ENCODE results near the gene SIPA1. TPM values are rescaled to one million over a fixed set of nuclear protein-coding genes. Genes with fewer than 3 reads are reported as not detected.

SIPA1 gene
- total and polyA plus RNA-seq, 2 of the 13 experiments (the other 11 are each of a cell fraction or from before 2014, with no cell fraction given), result 5.8 to 7.7 TPM

DNA sequence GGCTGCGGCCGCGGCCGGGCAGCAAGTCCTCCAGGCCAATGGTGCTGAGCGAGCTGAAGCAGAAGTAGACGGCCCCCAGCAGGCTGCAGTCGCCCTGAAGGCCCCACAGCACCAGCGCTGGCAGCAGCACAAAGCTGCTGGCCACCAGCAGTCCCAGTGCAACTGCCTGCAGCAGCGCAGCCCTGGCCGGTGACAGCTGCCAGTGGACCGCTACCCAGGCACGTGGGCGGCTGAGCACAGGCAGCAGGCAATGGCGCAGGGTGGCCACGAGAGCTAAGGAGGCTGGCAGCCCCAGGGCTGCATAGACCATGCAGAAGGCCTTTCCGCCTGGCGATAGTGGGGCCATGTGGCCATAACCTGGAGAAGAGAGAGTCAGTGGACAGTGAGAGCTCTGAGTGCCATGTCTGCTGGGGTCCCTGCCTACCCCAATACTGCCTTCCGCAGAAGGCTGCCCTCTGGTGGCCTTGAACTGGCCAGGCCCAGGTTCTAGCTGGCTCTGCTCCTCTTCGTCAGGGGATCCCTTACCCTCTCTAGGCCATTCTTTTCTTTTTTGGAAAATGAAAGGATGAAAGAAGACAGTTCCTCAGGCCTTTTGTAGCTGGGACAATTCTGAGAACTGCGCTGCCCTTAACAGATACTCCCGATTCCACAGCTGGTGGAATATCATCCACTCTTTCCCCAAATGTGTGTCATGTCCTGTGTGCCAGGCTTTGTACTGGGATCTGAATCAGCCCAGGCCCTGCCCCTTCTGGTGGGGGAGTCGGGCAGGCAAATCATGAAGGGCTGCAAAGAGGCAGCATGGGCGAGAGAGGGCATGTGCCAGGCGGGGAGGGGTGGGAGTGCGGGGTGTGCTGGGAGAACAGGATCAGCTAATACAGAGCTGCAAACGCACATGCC is 44.1 kb upstream of the SIPA1 start (continued):
- TF ChIP-seq REL (CRISPR knock-in tag; conservative IDR thresholded peaks at IDR 0.05) (no peak), ZNF101 (CRISPR knock-in tag; IDR thresholded peaks at IDR 0.05; ENCODE audit: borderline replicate concordance, low read depth) (no peak), ZNF33B (CRISPR knock-in tag; IDR thresholded peaks at IDR 0.05) (no peak), SP5 (CRISPR knock-in tag; IDR thresholded peaks at IDR 0.05; ENCODE audit: borderline replicate concordance, low read depth) (no peak), HIVEP1 (CRISPR knock-in tag; IDR thresholded peaks at IDR 0.05) (no peak), FOSL2 (CRISPR knock-in tag; IDR thresholded peaks at IDR 0.05) (peak; percentile 17; the same call in 1 of the 2 replicates), MTA3 (CRISPR knock-in tag; IDR thresholded peaks at IDR 0.05) (no peak), ZNF775 (CRISPR knock-in tag; IDR thresholded peaks at IDR 0.05; ENCODE audit: borderline replicate concordance) (no peak), STAG1 (CRISPR knock-in tag; IDR thresholded peaks at IDR 0.05) (peak; percentile 52), ASH2L (IDR thresholded peaks at IDR 0.05; ENCODE audit: insufficient read length, low read depth, low read length) (no peak), AKAP8 (CRISPR knock-in tag; IDR thresholded peaks at IDR 0.05) (no peak), ZBTB7B (CRISPR knock-in tag; IDR thresholded peaks at IDR 0.05) (no peak), ZNF768 (CRISPR knock-in tag; IDR thresholded peaks at IDR 0.05) (no peak), MAFK (conservative IDR thresholded peaks at IDR 0.05 in 1 of 2, IDR thresholded peaks at IDR 0.05 in 1 of 2; ENCODE audit: low read length in 2 of 2) (no peak), ZNF558 (CRISPR knock-in tag; IDR thresholded peaks at IDR 0.05; ENCODE audit: borderline replicate concordance) (no peak)
- TF ChIP-seq, protein P1, sequence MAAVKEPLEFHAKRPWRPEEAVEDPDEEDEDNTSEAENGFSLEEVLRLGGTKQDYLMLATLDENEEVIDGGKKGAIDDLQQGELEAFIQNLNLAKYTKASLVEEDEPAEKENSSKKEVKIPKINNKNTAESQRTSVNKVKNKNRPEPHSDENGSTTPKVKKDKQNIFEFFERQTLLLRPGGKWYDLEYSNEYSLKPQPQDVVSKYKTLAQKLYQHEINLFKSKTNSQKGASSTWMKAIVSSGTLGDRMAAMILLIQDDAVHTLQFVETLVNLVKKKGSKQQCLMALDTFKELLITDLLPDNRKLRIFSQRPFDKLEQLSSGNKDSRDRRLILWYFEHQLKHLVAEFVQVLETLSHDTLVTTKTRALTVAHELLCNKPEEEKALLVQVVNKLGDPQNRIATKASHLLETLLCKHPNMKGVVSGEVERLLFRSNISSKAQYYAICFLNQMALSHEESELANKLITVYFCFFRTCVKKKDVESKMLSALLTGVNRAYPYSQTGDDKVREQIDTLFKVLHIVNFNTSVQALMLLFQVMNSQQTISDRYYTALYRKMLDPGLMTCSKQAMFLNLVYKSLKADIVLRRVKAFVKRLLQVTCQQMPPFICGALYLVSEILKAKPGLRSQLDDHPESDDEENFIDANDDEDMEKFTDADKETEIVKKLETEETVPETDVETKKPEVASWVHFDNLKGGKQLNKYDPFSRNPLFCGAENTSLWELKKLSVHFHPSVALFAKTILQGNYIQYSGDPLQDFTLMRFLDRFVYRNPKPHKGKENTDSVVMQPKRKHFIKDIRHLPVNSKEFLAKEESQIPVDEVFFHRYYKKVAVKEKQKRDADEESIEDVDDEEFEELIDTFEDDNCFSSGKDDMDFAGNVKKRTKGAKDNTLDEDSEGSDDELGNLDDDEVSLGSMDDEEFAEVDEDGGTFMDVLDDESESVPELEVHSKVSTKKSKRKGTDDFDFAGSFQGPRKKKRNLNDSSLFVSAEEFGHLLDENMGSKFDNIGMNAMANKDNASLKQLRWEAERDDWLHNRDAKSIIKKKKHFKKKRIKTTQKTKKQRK (IDR thresholded peaks at IDR 0.05; ENCODE audit: low read length), result no peak
- TF ChIP-seq, protein P2, sequence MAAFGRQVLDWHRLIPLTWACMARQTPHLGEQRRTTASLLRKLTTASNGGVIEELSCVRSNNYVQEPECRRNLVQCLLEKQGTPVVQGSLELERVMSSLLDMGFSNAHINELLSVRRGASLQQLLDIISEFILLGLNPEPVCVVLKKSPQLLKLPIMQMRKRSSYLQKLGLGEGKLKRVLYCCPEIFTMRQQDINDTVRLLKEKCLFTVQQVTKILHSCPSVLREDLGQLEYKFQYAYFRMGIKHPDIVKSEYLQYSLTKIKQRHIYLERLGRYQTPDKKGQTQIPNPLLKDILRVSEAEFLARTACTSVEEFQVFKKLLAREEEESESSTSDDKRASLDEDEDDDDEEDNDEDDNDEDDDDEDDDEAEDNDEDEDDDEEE (CRISPR knock-in tag; IDR thresholded peaks at IDR 0.05), result no peak
- TF ChIP-seq, protein P3, sequence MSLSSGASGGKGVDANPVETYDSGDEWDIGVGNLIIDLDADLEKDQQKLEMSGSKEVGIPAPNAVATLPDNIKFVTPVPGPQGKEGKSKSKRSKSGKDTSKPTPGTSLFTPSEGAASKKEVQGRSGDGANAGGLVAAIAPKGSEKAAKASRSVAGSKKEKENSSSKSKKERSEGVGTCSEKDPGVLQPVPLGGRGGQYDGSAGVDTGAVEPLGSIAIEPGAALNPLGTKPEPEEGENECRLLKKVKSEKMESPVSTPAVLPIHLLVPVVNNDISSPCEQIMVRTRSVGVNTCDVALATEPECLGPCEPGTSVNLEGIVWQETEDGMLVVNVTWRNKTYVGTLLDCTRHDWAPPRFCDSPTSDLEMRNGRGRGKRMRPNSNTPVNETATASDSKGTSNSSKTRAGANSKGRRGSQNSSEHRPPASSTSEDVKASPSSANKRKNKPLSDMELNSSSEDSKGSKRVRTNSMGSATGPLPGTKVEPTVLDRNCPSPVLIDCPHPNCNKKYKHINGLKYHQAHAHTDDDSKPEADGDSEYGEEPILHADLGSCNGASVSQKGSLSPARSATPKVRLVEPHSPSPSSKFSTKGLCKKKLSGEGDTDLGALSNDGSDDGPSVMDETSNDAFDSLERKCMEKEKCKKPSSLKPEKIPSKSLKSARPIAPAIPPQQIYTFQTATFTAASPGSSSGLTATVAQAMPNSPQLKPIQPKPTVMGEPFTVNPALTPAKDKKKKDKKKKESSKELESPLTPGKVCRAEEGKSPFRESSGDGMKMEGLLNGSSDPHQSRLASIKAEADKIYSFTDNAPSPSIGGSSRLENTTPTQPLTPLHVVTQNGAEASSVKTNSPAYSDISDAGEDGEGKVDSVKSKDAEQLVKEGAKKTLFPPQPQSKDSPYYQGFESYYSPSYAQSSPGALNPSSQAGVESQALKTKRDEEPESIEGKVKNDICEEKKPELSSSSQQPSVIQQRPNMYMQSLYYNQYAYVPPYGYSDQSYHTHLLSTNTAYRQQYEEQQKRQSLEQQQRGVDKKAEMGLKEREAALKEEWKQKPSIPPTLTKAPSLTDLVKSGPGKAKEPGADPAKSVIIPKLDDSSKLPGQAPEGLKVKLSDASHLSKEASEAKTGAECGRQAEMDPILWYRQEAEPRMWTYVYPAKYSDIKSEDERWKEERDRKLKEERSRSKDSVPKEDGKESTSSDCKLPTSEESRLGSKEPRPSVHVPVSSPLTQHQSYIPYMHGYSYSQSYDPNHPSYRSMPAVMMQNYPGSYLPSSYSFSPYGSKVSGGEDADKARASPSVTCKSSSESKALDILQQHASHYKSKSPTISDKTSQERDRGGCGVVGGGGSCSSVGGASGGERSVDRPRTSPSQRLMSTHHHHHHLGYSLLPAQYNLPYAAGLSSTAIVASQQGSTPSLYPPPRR (CRISPR knock-in tag; IDR thresholded peaks at IDR 0.05; ENCODE audit: borderline replicate concordance), result no peak
